ENCODE data around the gene EHBP1L1.
"Not testable (repeated sequence)": the region's sequence is repeated elsewhere in the genome, so short reads cannot be mapped to it uniquely, and the experiment has no call there.

Gene EHBP1L1

DNA sequence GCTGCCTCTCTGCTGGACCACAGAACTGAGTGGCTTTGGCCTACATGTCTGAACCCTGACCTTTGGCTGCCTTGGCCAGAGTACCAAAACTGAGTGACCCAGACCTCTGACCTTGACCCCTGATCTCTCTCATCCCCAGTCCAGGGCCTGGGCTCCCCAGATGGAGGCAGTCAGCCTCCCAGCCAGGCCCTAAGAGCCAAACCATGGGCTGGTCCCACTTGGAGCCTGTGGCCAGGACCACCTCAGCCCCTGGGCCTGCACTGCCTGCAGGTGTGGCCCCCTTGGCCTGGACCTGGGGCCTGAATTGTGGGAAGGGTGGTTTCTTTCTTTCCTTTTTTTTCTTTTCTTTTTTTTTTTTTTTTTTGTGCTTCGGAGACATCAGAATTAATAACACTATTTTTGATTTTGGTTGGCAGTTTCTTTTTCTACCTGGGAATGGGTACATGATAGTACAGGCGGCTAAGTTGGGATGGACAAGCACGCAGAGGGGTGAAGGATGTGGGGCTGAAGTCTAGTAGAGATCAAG is 61.2 kb downstream of the EHBP1L1 start:
- TF ChIP-seq, protein P1, sequence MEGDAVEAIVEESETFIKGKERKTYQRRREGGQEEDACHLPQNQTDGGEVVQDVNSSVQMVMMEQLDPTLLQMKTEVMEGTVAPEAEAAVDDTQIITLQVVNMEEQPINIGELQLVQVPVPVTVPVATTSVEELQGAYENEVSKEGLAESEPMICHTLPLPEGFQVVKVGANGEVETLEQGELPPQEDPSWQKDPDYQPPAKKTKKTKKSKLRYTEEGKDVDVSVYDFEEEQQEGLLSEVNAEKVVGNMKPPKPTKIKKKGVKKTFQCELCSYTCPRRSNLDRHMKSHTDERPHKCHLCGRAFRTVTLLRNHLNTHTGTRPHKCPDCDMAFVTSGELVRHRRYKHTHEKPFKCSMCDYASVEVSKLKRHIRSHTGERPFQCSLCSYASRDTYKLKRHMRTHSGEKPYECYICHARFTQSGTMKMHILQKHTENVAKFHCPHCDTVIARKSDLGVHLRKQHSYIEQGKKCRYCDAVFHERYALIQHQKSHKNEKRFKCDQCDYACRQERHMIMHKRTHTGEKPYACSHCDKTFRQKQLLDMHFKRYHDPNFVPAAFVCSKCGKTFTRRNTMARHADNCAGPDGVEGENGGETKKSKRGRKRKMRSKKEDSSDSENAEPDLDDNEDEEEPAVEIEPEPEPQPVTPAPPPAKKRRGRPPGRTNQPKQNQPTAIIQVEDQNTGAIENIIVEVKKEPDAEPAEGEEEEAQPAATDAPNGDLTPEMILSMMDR (conservative IDR thresholded peaks at IDR 0.05; ENCODE audit: low read depth, low read length), result no peak
- no peak for DNase-seq (ENCODE audit: low read depth)
- no peak overlapping the region for H3K4me3 ChIP-seq (ENCODE audit: low read depth, low read length)

DNA sequence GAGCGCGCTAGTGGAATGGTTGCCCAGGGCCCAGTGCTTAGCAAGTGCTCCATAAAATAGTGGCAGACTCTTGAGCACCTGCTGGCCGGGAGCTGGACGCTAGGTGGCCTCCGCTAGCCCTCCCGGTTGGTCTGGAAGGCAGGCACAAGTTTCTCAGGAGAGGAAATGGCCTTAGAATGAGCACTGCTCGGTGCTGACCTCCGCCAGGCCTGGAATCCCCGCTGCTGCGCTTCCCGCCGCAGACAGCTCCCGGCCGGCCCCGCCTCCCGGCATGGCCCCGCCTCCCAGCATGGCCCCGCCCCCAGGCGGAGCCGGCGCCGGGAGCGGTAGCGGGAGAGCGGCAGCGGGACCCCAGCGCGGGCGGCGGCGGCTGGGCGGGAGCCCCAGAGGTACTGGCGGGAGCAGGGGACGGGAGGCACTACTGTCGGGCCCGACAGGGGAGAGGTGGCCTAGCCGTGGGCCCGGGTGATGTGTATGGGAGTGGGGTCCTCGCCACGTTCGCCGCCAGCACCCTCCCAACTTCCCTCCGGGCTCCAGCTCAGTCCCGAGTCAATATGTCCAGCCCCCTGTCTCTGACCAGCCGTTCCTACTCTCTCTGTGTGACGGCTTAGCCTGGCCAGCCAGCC is 62.1 kb downstream of the EHBP1L1 start, which contains the start of gene SIPA1:
Gene SIPA1, plus strand, starts transcription at position 308 of the 626 bp plus-strand sequence. CDS start 2,821 bp downstream, outside the sequence.
- peak; percentile 97 for DNase-seq (ENCODE audit: low read depth)
- TF ChIP-seq, protein P1 (conservative IDR thresholded peaks at IDR 0.05; ENCODE audit: low read depth, low read length), result peak; percentile 77

GRCh38 chr11:65639228-65639597 is 63.4 kb downstream of the EHBP1L1 start:
- H3K4me3 ChIP-seq (ENCODE audit: low read depth, low read length); DNase-seq (ENCODE audit: low read depth): not testable (repeated sequence)

More for the DNA sequence above, 62.1 kb downstream of the EHBP1L1 start, which contains the start of gene SIPA1:
- peak within 1 kb of the TSS; percentile 82 for H3K4me3 ChIP-seq (ENCODE audit: low read depth, low read length)

DNA sequence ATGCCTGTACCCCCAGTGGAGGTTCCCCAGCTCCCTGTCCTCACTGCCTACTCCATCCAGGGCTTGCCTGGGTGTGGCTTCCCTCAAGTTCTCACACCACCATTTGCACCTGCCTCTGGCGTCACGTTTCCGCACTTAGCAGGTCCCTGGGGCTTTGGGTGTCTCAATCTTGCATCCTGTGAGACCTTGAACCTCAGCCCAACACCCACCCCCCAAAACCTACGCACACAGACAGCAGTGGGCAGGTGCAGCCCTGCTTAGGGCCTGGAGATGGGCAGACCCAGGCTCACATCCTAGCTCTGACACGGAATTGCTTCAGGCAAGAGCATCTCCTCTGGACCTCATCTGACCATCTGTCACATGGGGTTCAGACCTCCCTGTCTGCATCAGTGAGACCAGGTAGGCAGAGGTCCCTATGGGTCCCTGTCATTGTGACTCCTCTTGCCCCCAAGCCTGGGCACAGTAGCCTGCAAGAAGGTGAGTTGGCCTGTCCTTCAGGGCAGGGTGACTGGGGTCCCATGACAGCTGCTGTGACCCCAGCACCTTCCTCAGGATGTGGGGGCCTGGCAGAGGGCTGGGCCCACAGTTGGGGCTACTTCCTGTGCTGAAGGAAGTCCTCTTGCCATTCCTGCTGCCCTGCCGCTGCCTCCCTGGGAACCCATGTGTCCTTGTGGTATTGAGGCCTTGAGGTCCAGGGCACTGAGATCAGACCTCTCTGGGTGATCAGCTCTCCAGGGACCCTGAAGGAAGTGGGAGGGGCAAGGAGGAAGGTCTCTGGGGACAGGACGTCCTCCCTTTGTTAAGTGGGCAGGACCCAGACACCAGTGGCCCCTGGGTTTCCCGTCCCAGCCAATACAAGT is 64.0 kb downstream of the EHBP1L1 start:
- DNase-seq (ENCODE audit: low read depth), result no peak
- no peak overlapping the region for H3K4me3 ChIP-seq (ENCODE audit: low read depth, low read length)
- TF ChIP-seq, protein P1 (conservative IDR thresholded peaks at IDR 0.05; ENCODE audit: low read depth, low read length), result no peak

- TF ChIP-seq, protein P1 (conservative IDR thresholded peaks at IDR 0.05; ENCODE audit: low read depth, low read length), result no peak
Measured at GRCh38 chr11:65640483-65641296, 64.8 kb downstream of the EHBP1L1 start.

GRCh38 chr11:65641297-65642013 is 65.6 kb downstream of the EHBP1L1 start:
- DNase-seq (ENCODE audit: low read depth), result no peak
- TF ChIP-seq, protein P1 (conservative IDR thresholded peaks at IDR 0.05; ENCODE audit: low read depth, low read length), result no peak
- H3K4me3 ChIP-seq (ENCODE audit: low read depth, low read length), result no peak overlapping the region

More at GRCh38 chr11:65640483-65641296, 64.8 kb downstream of the EHBP1L1 start:
- no peak for DNase-seq (ENCODE audit: low read depth)
- no peak overlapping the region for H3K4me3 ChIP-seq (ENCODE audit: low read depth, low read length)
